ENCODE measurements around the gene TP53I3.

GRCh38 chr2:24086241-24086640 lies 1.6 kb upstream of the TP53I3 start:
- TF ChIP-seq POLR2A (IDR thresholded peaks at IDR 0.05) (no peak), CTCF (IDR thresholded peaks at IDR 0.05 in 4 of 5, conservative IDR thresholded peaks at IDR 0.05 in 1 of 5) (no peak)
